K562 (cell line): ENCODE data around the gene SP4. TPM values are rescaled to one million over a fixed set of nuclear protein-coding genes. Genes with fewer than 3 reads are reported as not detected.
A peak's percentile ranks its signal among the peaks of the same experiment; 100 is the strongest.

Experiments used
- FOXK1 ChIP-seq: sonication (generic); formaldehyde crosslinking; IDR thresholded peaks from 2 replicates; pipeline ENCODE4 v1.8.0; 2022; ENCODE audit warnings: missing genetic modification reagents, mild to moderate bottlenecking, borderline replicate concordance
- FUS ChIP-seq: fragments of 200-400 bp; formaldehyde crosslinking; optimal IDR thresholded peaks from 2 replicates; pipeline ENCODE3; 2017; ENCODE audit warnings: low read depth, low read length
- HMG20B ChIP-seq: fragments of 250-450 bp; sonication (Bioruptor Pico); IDR thresholded peaks from 2 replicates; pipeline ENCODE4 v1.5.0; 2021; ENCODE audit warnings: mild to moderate bottlenecking
- MCM2 ChIP-seq: fragments of 450-650 bp; IDR thresholded peaks from 2 replicates; pipeline ENCODE4 v1.6.1; 2017; ENCODE audit warnings: low read depth, mild to moderate bottlenecking
- MYBL2 ChIP-seq, 2 experiments: fragments of 450-650 bp in 1 of 2; sonication (generic) in 1 of 2; formaldehyde crosslinking in 1 of 2; IDR thresholded peaks; 2 replicates each; pipeline versions ENCODE4 v1.6.1 to v1.8.1; 2017 to 2022; ENCODE audit warnings: borderline replicate concordance in 1 of 2, inconsistent platforms in 1 of 2, low read depth in 1 of 2, mild to moderate bottlenecking in 1 of 2, missing genetic modification reagents in 1 of 2, moderate library complexity in 1 of 2
- POLR2A ChIP-seq: fragments of 450-650 bp; conservative IDR thresholded peaks from 2 replicates; pipeline ENCODE4 v1.6.1; 2016
- SIN3B ChIP-seq: fragments of 450-650 bp; IDR thresholded peaks from 2 replicates; pipeline ENCODE4 v1.6.1; 2017; ENCODE audit warnings: low read depth, mild to moderate bottlenecking, moderate library complexity
- SMAD1 ChIP-seq: fragments of 150-350 bp; IDR thresholded peaks from 2 replicates; pipeline ENCODE4 v1.6.1; 2014; ENCODE audit warnings: low read length, low read depth; ENCODE audit not compliant: partially characterized antibody
- SMARCE1 ChIP-seq: fragments of 450-650 bp; IDR thresholded peaks from 2 replicates; pipeline ENCODE4 v1.7.1; 2016; ENCODE audit warnings: mild to moderate bottlenecking
- TCF3 ChIP-seq: sonication (generic); formaldehyde crosslinking; IDR thresholded peaks from 2 replicates; pipeline ENCODE4 v1.4.0; 2020; ENCODE audit warnings: mild to moderate bottlenecking, missing genetic modification reagents
- XRCC5 ChIP-seq: fragments of 200-400 bp; formaldehyde crosslinking; IDR thresholded peaks from 2 replicates; pipeline ENCODE4 v1.6.1; 2017; ENCODE audit warnings: low read depth, mild to moderate bottlenecking, low read length
- ZBTB33 ChIP-seq: sonication (generic); formaldehyde crosslinking; IDR thresholded peaks from 2 replicates; pipeline ENCODE4 v1.8.1; 2023; ENCODE audit warnings: mild to moderate bottlenecking, missing genetic modification reagents
- ZKSCAN1 ChIP-seq: fragments of 150-350 bp; IDR thresholded peaks from 2 replicates; pipeline ENCODE4 v1.6.1; 2016; ENCODE audit warnings: low read depth, low read length
- ZNF140 ChIP-seq: fragments of 250-450 bp; sonication (Bioruptor Pico); IDR thresholded peaks from 2 replicates; pipeline ENCODE4 v1.8.0; 2021; ENCODE audit warnings: moderate library complexity, mild to moderate bottlenecking, inconsistent platforms
- ZNF347 ChIP-seq: fragments of 450-650 bp; formaldehyde crosslinking; IDR thresholded peaks from 2 replicates; pipeline ENCODE4 v1.4.0; 2020; ENCODE audit warnings: low read depth, mild to moderate bottlenecking, moderate library complexity
- ZNF561 ChIP-seq: fragments of 450-650 bp; formaldehyde crosslinking; conservative IDR thresholded peaks from 2 replicates; pipeline ENCODE4 v1.4.0; 2020; ENCODE audit warnings: mild to moderate bottlenecking, moderate library complexity
- ZNF778 ChIP-seq: fragments of 450-650 bp; formaldehyde crosslinking; IDR thresholded peaks from 2 replicates; pipeline ENCODE4 v1.4.0; 2020; ENCODE audit warnings: mild to moderate bottlenecking, moderate library complexity
- ZNF830 ChIP-seq: fragments of 250-450 bp; sonication (Bioruptor Pico); IDR thresholded peaks from 2 replicates; pipeline ENCODE4 v1.5.0; 2021; ENCODE audit warnings: mild to moderate bottlenecking
- polyA plus RNA-seq, 8 experiments: library from polyadenylated mRNA; depleted of rRNA in 4 of 8; stranded (reverse) in 5 of 8; unstranded in 3 of 8; fragments of >200 nt; fragmentation: Nextera tagmentation in 2 of 8; fragmentation: Illumina TruSeq in 1 of 8; extraction: Ambion mirVana in 2 of 8; extraction: Trizol in 1 of 8; gene quantifications; 2 replicates each; pipeline versions ENCODE4 v1.2.1 to v1.2.3, GENCODE V29; 2011 to 2014; ENCODE audit warnings: inconsistent platforms in 1 of 8, missing spikeins in 1 of 8
- total RNA-seq, 7 experiments: library from RNA; depleted of rRNA in 6 of 7; stranded (reverse); fragments of >200 nt in 6 of 7; fragmentation: Illumina TruSeq in 2 of 7; extraction: Trizol in 2 of 7; gene quantifications; 2 replicates each; pipeline versions ENCODE4 v1.2.1 to v1.2.3, GENCODE V29; 2011 to 2021; ENCODE audit warnings: low replicate concordance in 1 of 7
- TF ChIP-seq, protein P1 (sequence below): sonication (generic); formaldehyde crosslinking; IDR thresholded peaks from 2 replicates; pipeline ENCODE4 v1.8.1; 2023; ENCODE audit warnings: missing genetic modification reagents, mild to moderate bottlenecking, borderline replicate concordance
- TF ChIP-seq, protein P2 (sequence below): fragments of 250-450 bp; sonication (Bioruptor Pico); IDR thresholded peaks from 2 replicates; pipeline ENCODE4 v1.8.0; 2022; ENCODE audit warnings: moderate library complexity, mild to moderate bottlenecking, inconsistent platforms
- TF ChIP-seq, protein P3 (sequence below), 2 experiments: IDR thresholded peaks; 2 replicates each; pipeline ENCODE4 v1.6.1; 2011; ENCODE audit warnings: borderline replicate concordance in 1 of 2, control low read depth in 1 of 2, low read depth in 1 of 2, low read length in 1 of 2, mild to moderate bottlenecking in 1 of 2, mixed read lengths in 1 of 2, moderate library complexity in 1 of 2; ENCODE audit not compliant: insufficient read depth in 1 of 2, insufficient read length in 1 of 2, poor library complexity in 1 of 2, severe bottlenecking in 1 of 2; ENCODE audit errors: extremely low read depth in 1 of 2

SP4 gene
- total and polyA plus RNA-seq, 9 of the 15 experiments (the other 6 are each of a cell fraction or from before 2014, with no cell fraction given) = 2.4 to 9.4 (median 4.5) TPM

GRCh38 chr7:21413502-21413901 lies 14.4 kb upstream of the SP4 start (continued):
- TF ChIP-seq, protein P1, sequence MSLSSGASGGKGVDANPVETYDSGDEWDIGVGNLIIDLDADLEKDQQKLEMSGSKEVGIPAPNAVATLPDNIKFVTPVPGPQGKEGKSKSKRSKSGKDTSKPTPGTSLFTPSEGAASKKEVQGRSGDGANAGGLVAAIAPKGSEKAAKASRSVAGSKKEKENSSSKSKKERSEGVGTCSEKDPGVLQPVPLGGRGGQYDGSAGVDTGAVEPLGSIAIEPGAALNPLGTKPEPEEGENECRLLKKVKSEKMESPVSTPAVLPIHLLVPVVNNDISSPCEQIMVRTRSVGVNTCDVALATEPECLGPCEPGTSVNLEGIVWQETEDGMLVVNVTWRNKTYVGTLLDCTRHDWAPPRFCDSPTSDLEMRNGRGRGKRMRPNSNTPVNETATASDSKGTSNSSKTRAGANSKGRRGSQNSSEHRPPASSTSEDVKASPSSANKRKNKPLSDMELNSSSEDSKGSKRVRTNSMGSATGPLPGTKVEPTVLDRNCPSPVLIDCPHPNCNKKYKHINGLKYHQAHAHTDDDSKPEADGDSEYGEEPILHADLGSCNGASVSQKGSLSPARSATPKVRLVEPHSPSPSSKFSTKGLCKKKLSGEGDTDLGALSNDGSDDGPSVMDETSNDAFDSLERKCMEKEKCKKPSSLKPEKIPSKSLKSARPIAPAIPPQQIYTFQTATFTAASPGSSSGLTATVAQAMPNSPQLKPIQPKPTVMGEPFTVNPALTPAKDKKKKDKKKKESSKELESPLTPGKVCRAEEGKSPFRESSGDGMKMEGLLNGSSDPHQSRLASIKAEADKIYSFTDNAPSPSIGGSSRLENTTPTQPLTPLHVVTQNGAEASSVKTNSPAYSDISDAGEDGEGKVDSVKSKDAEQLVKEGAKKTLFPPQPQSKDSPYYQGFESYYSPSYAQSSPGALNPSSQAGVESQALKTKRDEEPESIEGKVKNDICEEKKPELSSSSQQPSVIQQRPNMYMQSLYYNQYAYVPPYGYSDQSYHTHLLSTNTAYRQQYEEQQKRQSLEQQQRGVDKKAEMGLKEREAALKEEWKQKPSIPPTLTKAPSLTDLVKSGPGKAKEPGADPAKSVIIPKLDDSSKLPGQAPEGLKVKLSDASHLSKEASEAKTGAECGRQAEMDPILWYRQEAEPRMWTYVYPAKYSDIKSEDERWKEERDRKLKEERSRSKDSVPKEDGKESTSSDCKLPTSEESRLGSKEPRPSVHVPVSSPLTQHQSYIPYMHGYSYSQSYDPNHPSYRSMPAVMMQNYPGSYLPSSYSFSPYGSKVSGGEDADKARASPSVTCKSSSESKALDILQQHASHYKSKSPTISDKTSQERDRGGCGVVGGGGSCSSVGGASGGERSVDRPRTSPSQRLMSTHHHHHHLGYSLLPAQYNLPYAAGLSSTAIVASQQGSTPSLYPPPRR = no peak
- TF ChIP-seq FUS (no peak), MCM2 (no peak), POLR2A (no peak), ZBTB33 (CRISPR knock-in tag) (no peak), ZNF347 (no peak), SMAD1 (no peak), TCF3 (CRISPR knock-in tag) (peak; percentile 67), SIN3B (no peak), ZNF561 (CRISPR knock-in tag) (no peak), FOXK1 (CRISPR knock-in tag) (no peak), HMG20B (CRISPR knock-in tag) (no peak), ZNF778 (no peak), ZKSCAN1 (no peak), ZNF830 (CRISPR knock-in tag) (no peak), ZNF140 (CRISPR knock-in tag) (no peak), XRCC5 (no peak), SMARCE1 (peak; percentile 61; the same call in 1 of the 2 replicates), MYBL2 (IDR thresholded peaks at IDR 0.05; ENCODE audit: low read depth) (no peak), MYBL2 (CRISPR knock-in tag; IDR thresholded peaks at IDR 0.05; ENCODE audit: borderline replicate concordance) (no peak)
- TF ChIP-seq, protein P2, sequence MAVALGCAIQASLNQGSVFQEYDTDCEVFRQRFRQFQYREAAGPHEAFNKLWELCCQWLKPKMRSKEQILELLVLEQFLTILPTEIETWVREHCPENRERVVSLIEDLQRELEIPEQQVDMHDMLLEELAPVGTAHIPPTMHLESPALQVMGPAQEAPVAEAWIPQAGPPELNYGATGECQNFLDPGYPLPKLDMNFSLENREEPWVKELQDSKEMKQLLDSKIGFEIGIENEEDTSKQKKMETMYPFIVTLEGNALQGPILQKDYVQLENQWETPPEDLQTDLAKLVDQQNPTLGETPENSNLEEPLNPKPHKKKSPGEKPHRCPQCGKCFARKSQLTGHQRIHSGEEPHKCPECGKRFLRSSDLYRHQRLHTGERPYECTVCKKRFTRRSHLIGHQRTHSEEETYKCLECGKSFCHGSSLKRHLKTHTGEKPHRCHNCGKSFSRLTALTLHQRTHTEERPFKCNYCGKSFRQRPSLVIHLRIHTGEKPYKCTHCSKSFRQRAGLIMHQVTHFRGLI (CRISPR knock-in tag) = no peak
- TF ChIP-seq, protein P3, sequence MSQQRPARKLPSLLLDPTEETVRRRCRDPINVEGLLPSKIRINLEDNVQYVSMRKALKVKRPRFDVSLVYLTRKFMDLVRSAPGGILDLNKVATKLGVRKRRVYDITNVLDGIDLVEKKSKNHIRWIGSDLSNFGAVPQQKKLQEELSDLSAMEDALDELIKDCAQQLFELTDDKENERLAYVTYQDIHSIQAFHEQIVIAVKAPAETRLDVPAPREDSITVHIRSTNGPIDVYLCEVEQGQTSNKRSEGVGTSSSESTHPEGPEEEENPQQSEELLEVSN (IDR thresholded peaks at IDR 0.05; ENCODE audit: borderline replicate concordance in 1 of 2, extremely low read depth in 1 of 2, insufficient read depth in 1 of 2, insufficient read length in 1 of 2, low read depth in 1 of 2, low read length in 1 of 2, poor library complexity in 1 of 2, severe bottlenecking in 1 of 2) = no peak
